Cardiac muscle cell (in vitro differentiated cells and primary cell): ENCODE results near the gene IPO9. TPM values are rescaled to one million over a fixed set of nuclear protein-coding genes. Genes with fewer than 3 reads are reported as not detected.
A peak's percentile ranks its signal among the peaks of the same experiment; 100 is the strongest.

Experiments used
- DNase-seq, 2 donors: peaks; one replicate each; pipeline versions ENCODE4 v3.0.0 to v3.0.0-alpha.2; 2010 to 2017; ENCODE audit warnings: low read depth in 1 of 2, low spot score in 1 of 2
- H3K27ac ChIP-seq: fragments of 200-600 bp; sonication (generic); 2 replicates; pipeline ENCODE4 v1.5.1; 2016
- H3K27me3 ChIP-seq: fragments of 200-600 bp; sonication (generic); 2 replicates; pipeline ENCODE4 v1.6.0; 2016; ENCODE audit warnings: control low read depth
- H3K36me3 ChIP-seq: fragments of 200-600 bp; sonication (generic); 2 replicates; pipeline ENCODE4 v1.5.1; 2016; ENCODE audit warnings: control low read depth
- H3K4me1 ChIP-seq: fragments of 200-600 bp; sonication (generic); 2 replicates; pipeline ENCODE4 v1.8.1; 2017; ENCODE audit warnings: low read depth, mild to moderate bottlenecking, mixed run types
- H3K4me3 ChIP-seq: fragments of 200-600 bp; sonication (generic); 2 replicates; pipeline ENCODE4 v1.5.1; 2016; ENCODE audit warnings: mild to moderate bottlenecking
- H3K9me3 ChIP-seq: fragments of 200-600 bp; sonication (generic); 2 replicates; pipeline ENCODE4 v1.5.1; 2017; ENCODE audit warnings: low read depth, mild to moderate bottlenecking, control low read depth
- polyA plus RNA-seq: library from polyadenylated mRNA; unstranded; fragments of >200 nt; fragmentation: Nextera tagmentation; extraction: Ambion mirVana; gene quantifications from 2 replicates; pipeline ENCODE4 v1.2.1, GENCODE V29; 2016
- total RNA-seq: library from RNA; depleted of rRNA; stranded (reverse); fragments of >200 nt; gene quantifications from 2 replicates; pipeline ENCODE4 v1.2.3, GENCODE V29; 2016
- TF ChIP-seq, protein P1 (sequence below): IDR thresholded peaks from 2 replicates; pipeline ENCODE4 v1.5.1; 2012; ENCODE audit warnings: low read depth, mild to moderate bottlenecking, low read length

IPO9 gene
- total and polyA plus RNA-seq, 2 experiments from 2014 or later, result 36.9 to 61.7 TPM

DNA sequence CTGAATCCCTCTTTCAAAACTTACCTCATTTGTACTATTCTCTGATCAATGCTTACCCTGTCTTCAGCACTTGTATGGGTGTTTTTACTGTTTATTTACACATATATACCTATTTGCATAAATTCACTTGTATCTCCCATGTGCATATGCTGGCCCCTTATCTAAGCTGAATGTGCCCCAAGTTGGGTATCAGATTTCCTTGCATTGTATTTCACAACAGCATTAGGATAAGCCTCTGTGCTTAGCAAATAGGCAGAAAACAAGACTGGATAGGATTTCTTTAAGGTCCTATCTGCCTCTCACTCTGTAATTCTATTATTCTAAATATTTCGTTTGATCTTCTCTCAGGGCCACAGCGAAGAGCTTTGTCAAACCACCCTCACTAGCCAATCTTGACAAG is 45.9 kb upstream of the IPO9 start:
- Histone ChIP-seq H3K4me3 (no peak overlapping the region), H3K27ac (peak overlapping the region; percentile 78), H3K27me3 (no peaks in the 10 kb centered on the region), H3K9me3 (no peaks in the 10 kb centered on the region), H3K4me1 (peaks cover 12% of the 10 kb centered on the region), H3K36me3 (peaks cover 78% of the 10 kb centered on the region)
- DNase-seq, result no peak
- TF ChIP-seq, protein P1, sequence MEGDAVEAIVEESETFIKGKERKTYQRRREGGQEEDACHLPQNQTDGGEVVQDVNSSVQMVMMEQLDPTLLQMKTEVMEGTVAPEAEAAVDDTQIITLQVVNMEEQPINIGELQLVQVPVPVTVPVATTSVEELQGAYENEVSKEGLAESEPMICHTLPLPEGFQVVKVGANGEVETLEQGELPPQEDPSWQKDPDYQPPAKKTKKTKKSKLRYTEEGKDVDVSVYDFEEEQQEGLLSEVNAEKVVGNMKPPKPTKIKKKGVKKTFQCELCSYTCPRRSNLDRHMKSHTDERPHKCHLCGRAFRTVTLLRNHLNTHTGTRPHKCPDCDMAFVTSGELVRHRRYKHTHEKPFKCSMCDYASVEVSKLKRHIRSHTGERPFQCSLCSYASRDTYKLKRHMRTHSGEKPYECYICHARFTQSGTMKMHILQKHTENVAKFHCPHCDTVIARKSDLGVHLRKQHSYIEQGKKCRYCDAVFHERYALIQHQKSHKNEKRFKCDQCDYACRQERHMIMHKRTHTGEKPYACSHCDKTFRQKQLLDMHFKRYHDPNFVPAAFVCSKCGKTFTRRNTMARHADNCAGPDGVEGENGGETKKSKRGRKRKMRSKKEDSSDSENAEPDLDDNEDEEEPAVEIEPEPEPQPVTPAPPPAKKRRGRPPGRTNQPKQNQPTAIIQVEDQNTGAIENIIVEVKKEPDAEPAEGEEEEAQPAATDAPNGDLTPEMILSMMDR, result no peak

DNA sequence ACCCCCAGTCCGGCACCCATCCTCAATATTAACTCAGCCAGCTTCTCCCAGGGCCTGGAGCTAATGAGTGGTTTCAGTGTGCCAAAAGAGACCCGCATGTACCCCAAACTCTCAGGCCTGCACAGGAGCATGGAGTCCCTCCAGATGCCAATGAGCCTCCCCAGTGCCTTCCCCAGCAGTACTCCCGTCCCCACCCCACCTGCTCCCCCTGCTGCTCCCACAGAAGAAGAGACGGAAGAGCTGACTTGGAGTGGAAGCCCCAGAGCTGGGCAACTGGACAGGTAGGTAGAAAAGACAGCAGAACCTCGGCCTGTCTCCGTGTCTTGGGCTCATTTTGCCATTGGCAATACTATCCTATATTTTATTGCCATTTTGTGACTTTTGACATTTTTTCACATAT is 45.4 kb upstream of the IPO9 start:
- TF ChIP-seq, protein P1, result peak; percentile 9

DNA sequence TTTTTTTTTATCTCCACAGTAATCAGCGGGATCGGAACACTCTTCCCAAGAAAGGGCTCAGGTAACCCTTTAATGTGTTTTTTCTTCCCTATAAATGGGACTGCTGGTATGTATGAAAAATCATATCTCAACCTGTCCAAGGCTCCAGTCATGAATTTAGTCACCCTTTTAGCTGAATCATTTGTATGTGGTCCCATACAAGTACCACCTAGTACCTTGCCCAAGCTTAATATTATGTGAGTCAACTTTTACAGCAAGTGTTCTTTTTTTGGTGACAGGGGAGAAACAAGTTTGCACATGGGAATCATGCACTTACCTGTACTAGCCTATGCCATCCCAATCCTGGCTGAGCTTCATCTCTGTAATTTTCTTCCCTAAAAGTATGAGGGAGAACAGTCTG is 43.7 kb upstream of the IPO9 start:
- H3K27ac ChIP-seq, result peak overlapping the region; percentile 66
- H3K9me3 ChIP-seq, result no peaks in the 10 kb centered on the region
- H3K36me3 ChIP-seq, result peaks cover 97% of the 10 kb centered on the region
- no peaks in the 10 kb centered on the region for H3K27me3 ChIP-seq
- DNase-seq, result no peak
- H3K4me3 ChIP-seq, result no peak overlapping the region
- TF ChIP-seq, protein P1, result no peak
- no peaks in the 10 kb centered on the region for H3K4me1 ChIP-seq

More for the DNA sequence above, 45.4 kb upstream of the IPO9 start:
- peaks cover 83% of the 10 kb centered on the region for H3K36me3 ChIP-seq
- H3K9me3 ChIP-seq, result no peaks in the 10 kb centered on the region
- H3K4me1 ChIP-seq, result peaks cover 9% of the 10 kb centered on the region
- H3K4me3 ChIP-seq, result no peak overlapping the region
- no peaks in the 10 kb centered on the region for H3K27me3 ChIP-seq
- peak overlapping the region; percentile 78 for H3K27ac ChIP-seq
- DNase-seq, result no peak

DNA sequence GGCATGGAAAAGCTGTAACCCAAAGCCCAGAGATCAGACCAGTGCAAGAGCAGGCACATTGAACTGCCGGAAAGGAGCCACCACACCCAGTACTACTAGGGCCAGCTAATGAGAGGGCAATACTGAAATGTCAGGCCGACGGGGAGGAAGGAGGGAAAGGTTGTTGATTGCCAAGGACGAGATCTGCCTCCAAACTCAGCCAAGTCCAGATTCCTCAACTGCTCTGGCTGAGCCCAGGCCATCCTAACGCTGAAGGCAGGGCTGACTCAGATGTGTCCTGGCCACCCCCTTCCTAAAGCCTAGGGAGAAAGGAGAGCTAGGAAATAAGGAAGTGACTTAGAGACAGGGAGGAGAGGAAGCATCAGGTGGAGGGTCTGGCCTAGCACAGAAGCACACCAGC is 42.1 kb upstream of the IPO9 start:
- no peaks in the 10 kb centered on the region for H3K4me1 ChIP-seq
- no peaks in the 10 kb centered on the region for H3K9me3 ChIP-seq
- H3K36me3 ChIP-seq, result peaks cover 97% of the 10 kb centered on the region
- DNase-seq, result no peak
- peak overlapping the region; percentile 86 for H3K27ac ChIP-seq
- H3K27me3 ChIP-seq, result no peaks in the 10 kb centered on the region
- H3K4me3 ChIP-seq, result no peak overlapping the region
- TF ChIP-seq, protein P1, result no peak

DNA sequence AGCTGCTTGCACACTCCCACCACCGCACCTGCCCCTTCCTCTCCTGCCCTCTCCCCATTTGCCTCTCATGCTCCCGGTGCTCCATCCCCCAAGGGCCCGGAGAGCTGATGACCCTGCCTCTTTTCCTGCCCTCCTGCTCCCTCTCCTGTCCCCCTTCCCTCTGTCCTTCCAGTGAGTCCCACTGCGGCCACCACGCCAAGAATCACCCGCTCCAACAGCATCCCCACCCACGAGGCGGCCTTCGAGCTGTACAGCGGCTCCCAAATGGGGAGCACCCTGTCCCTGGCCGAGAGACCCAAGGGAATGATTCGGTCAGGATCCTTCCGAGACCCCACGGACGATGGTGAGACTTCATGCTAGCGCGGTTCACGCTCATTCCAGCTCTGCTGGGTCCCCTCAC is 40.7 kb upstream of the IPO9 start:
- DNase-seq, result no peak
- TF ChIP-seq, protein P1, result no peak

DNA sequence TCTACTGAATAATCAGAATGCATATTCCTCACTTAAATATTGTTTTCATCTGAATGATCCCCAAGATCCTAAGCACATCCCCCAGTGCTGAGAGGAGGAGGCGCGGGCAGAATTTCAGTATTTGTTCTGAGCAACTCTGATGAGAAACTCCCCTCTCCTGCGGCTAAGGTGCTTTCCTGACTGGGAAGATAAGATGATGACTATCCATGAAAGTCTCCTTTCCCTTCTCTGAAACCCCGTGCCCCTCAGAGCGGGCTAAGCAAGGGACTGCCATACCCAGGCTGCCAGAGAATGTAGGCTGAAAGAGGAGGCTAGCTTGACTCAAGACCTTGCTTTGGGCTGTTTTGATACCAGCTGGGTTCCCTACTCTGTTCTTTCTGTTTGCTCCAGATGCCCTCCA is 39.7 kb upstream of the IPO9 start:
- TF ChIP-seq, protein P1, result no peak
- Histone ChIP-seq H3K9me3 (no peaks in the 10 kb centered on the region), H3K36me3 (peaks cover 91% of the 10 kb centered on the region), H3K27me3 (no peaks in the 10 kb centered on the region), H3K4me3 (no peak overlapping the region), H3K4me1 (no peaks in the 10 kb centered on the region), H3K27ac (peak overlapping the region; percentile 86)
- DNase-seq, result no peak

More for the DNA sequence above, 40.7 kb upstream of the IPO9 start:
- Histone ChIP-seq H3K4me3 (no peak overlapping the region), H3K27ac (peak overlapping the region; percentile 86), H3K27me3 (no peaks in the 10 kb centered on the region), H3K9me3 (no peaks in the 10 kb centered on the region), H3K36me3 (peaks cover 91% of the 10 kb centered on the region), H3K4me1 (no peaks in the 10 kb centered on the region)
